RWPE2 (cell line): Measurements from ENCODE around the gene FBLN2.

ENCODE experiments used
- ATAC-seq: fragments of 200-7000 bp; cut with Tn5 transposase; 3 replicates; pipeline ENCODE4 v1.9.1; 2021; ENCODE audit warnings: low read depth
- DNase-seq: peaks from one replicate; pipeline ENCODE4 v3.0.0-alpha.2; 2020; ENCODE audit warnings: low spot score
- H3K27ac ChIP-seq: fragments of 450-650 bp; 2 replicates; pipeline ENCODE4 v1.5.1; 2017; ENCODE audit warnings: mild to moderate bottlenecking; ENCODE audit not compliant: poor library complexity, severe bottlenecking
- H3K27me3 ChIP-seq: fragments of 250-450 bp; sonication (Bioruptor Pico); 2 replicates; pipeline ENCODE4 v1.5.1; 2021; ENCODE audit warnings: mild to moderate bottlenecking, moderate library complexity; ENCODE audit not compliant: insufficient read depth, poor library complexity, severe bottlenecking
- H3K36me3 ChIP-seq: fragments of 250-450 bp; sonication (Bioruptor Pico); 2 replicates; pipeline ENCODE4 v1.5.1; 2020; ENCODE audit warnings: low read depth, mild to moderate bottlenecking, moderate library complexity
- H3K4me1 ChIP-seq: fragments of 250-450 bp; sonication (Bioruptor Pico); 2 replicates; pipeline ENCODE4 v1.5.1; 2021; ENCODE audit warnings: mild to moderate bottlenecking, moderate library complexity; ENCODE audit not compliant: insufficient read depth, poor library complexity, severe bottlenecking
- H3K4me3 ChIP-seq: fragments of 250-450 bp; sonication (Bioruptor Pico); 2 replicates; pipeline ENCODE4 v1.5.1; 2021; ENCODE audit warnings: mild to moderate bottlenecking, moderate library complexity; ENCODE audit not compliant: severe bottlenecking
- H3K9me3 ChIP-seq: fragments of 250-450 bp; sonication (Bioruptor Pico); 2 replicates; pipeline ENCODE4 v1.5.1; 2021; ENCODE audit warnings: mild to moderate bottlenecking, moderate library complexity; ENCODE audit not compliant: severe bottlenecking
- TF ChIP-seq, protein P1 (sequence below): fragments of 450-650 bp; IDR thresholded peaks from one replicate; pipeline ENCODE4 v1.5.1; 2017; ENCODE audit warnings: mild to moderate bottlenecking, moderate library complexity; ENCODE audit not compliant: poor library complexity, severe bottlenecking

Gene FBLN2

GRCh38 chr3:13577181-13578121 is 28.5 kb downstream of the FBLN2 start:
- no peak overlapping the region for H3K27ac ChIP-seq
- DNase-seq (peak; percentile 47), ATAC-seq (no peak)
- H3K36me3 ChIP-seq, result no peaks in the 10 kb centered on the region
- H3K4me1 ChIP-seq, result no peaks in the 10 kb centered on the region
- no peaks in the 10 kb centered on the region for H3K27me3 ChIP-seq
- H3K9me3 ChIP-seq, result no peaks in the 10 kb centered on the region
- H3K4me3 ChIP-seq, result no peak overlapping the region
- TF ChIP-seq, protein P1, sequence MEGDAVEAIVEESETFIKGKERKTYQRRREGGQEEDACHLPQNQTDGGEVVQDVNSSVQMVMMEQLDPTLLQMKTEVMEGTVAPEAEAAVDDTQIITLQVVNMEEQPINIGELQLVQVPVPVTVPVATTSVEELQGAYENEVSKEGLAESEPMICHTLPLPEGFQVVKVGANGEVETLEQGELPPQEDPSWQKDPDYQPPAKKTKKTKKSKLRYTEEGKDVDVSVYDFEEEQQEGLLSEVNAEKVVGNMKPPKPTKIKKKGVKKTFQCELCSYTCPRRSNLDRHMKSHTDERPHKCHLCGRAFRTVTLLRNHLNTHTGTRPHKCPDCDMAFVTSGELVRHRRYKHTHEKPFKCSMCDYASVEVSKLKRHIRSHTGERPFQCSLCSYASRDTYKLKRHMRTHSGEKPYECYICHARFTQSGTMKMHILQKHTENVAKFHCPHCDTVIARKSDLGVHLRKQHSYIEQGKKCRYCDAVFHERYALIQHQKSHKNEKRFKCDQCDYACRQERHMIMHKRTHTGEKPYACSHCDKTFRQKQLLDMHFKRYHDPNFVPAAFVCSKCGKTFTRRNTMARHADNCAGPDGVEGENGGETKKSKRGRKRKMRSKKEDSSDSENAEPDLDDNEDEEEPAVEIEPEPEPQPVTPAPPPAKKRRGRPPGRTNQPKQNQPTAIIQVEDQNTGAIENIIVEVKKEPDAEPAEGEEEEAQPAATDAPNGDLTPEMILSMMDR, result no peak

GRCh38 chr3:13578251-13578650 is 29.3 kb downstream of the FBLN2 start:
- H3K4me3 ChIP-seq, result no peak overlapping the region
- no peaks in the 10 kb centered on the region for H3K27me3 ChIP-seq
- no peak for ATAC-seq
- H3K9me3 ChIP-seq, result no peaks in the 10 kb centered on the region
- H3K36me3 ChIP-seq, result no peaks in the 10 kb centered on the region
- no peaks in the 10 kb centered on the region for H3K4me1 ChIP-seq
- TF ChIP-seq, protein P1, result no peak
- H3K27ac ChIP-seq, result no peak overlapping the region
- DNase-seq, result no peak

DNA sequence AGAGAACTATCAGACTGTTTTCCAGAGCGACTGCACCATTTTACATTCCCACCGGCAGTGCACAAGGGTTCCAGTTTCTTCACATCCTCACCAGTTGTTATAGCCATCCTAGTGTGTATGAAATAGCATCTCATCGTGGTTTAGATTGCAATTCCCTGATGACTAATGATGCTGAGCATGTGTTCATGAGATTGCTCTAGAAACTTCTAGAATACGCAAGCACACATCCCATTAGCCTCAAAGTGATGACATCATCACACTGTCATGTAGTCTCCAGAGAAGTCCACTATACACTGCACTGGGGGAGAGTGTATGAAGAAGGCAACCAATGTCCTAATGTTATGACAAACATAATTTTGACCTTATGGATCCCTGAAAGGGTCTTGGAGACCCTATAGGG is 30.1 kb downstream of the FBLN2 start:
- no peak overlapping the region for H3K4me3 ChIP-seq

DNA sequence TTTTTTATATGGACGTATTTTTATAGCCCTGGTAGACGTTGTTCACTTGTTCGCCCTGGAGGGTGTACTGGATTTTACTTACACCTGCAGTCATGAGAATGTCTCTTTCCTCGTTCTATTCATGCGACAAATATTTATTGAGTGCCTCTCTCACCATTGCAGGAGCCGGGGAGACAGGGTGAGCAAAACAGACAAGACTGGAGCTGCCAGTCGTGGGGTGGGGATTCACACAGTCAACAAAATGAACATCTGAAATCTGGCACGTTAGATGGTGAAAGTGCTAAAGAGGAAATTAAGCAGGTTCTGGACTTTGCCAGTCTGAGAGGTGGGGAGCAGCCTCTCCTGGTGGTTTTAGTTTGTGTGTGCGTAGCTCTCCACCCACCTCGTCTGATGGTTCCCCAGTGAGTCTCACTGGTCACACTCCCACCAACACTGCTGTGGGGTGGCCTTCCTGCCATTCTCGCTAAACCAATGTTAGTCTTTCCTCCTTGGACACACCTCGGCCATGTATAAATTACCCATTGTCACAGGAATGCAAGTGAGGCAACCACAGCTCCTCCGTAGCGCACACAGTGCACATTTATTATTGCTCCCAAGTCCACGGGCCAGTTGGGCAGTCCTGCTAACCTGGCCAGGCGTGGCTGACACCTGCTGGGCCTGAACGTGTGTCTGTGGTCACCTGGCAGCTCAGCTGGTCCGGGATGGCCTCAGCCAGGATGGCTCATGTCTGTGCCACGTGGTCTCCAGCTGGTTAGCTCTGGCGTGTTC is 31.5 kb downstream of the FBLN2 start:
- peak; percentile 43 for DNase-seq
- no peak overlapping the region for H3K4me3 ChIP-seq
- peak; percentile 31; the same call in 1 of the 3 replicates for ATAC-seq
- H3K9me3 ChIP-seq, result no peaks in the 10 kb centered on the region
- TF ChIP-seq, protein P1, result no peak
- H3K36me3 ChIP-seq, result no peaks in the 10 kb centered on the region
- no peaks in the 10 kb centered on the region for H3K4me1 ChIP-seq
- H3K27me3 ChIP-seq, result no peaks in the 10 kb centered on the region
- no peak overlapping the region for H3K27ac ChIP-seq

More for the DNA sequence above, 30.1 kb downstream of the FBLN2 start:
- Histone ChIP-seq H3K27ac (no peak overlapping the region), H3K36me3 (no peaks in the 10 kb centered on the region), H3K27me3 (no peaks in the 10 kb centered on the region), H3K4me1 (no peaks in the 10 kb centered on the region), H3K9me3 (no peaks in the 10 kb centered on the region)
- peak; percentile 28; the same call in 1 of the 3 replicates for ATAC-seq
- no peak for DNase-seq
- TF ChIP-seq, protein P1, result no peak
